Mesendoderm (in vitro differentiated cells): ENCODE measurements around the gene CD300A.

Experiments
- DNase-seq: peaks from one replicate; pipeline ENCODE4 v3.0.0; 2013
- H2AK5ac ChIP-seq: 2 replicates; pipeline ENCODE4 v1.6.1; 2013; ENCODE audit warnings: low read length, inconsistent platforms
- H2BK120ac ChIP-seq: 2 replicates; pipeline ENCODE4 v1.6.1; 2013; ENCODE audit warnings: low read depth, mild to moderate bottlenecking, low read length, moderate library complexity, mixed read lengths
- H2BK15ac ChIP-seq: replicated peaks from 2 replicates; pipeline ENCODE4 v1.6.1; 2013; ENCODE audit warnings: low read depth, mild to moderate bottlenecking, moderate library complexity
- H2BK5ac ChIP-seq: 2 replicates; pipeline ENCODE4 v1.6.1; 2013; ENCODE audit warnings: low read length, inconsistent platforms
- H3K18ac ChIP-seq: 2 replicates; pipeline ENCODE4 v1.6.1; 2013; ENCODE audit warnings: mild to moderate bottlenecking, low read length, mixed read lengths
- H3K23ac ChIP-seq: one replicate; pipeline ENCODE4 v1.6.1; 2013; ENCODE audit warnings: low read length
- H3K27ac ChIP-seq: 2 replicates; pipeline ENCODE4 v1.5.1; 2013; ENCODE audit warnings: low read depth, mild to moderate bottlenecking, inconsistent platforms, low read length, moderate library complexity
- H3K27me3 ChIP-seq: 2 replicates; pipeline ENCODE4 v1.6.1; 2013; ENCODE audit warnings: low read length, control low read depth, mild to moderate bottlenecking, inconsistent platforms; ENCODE audit not compliant: insufficient read depth, poor library complexity
- H3K36me3 ChIP-seq: 2 replicates; pipeline ENCODE4 v1.6.1; 2013; ENCODE audit warnings: low read length, inconsistent platforms; ENCODE audit not compliant: control insufficient read depth, insufficient read depth
- H3K4ac ChIP-seq: one replicate; pipeline ENCODE4 v1.6.1; 2013; ENCODE audit warnings: low read depth, mild to moderate bottlenecking, low read length, moderate library complexity
- H3K4me1 ChIP-seq: 2 replicates; pipeline ENCODE4 v1.6.1; 2013; ENCODE audit warnings: low read depth, low read length, inconsistent platforms; ENCODE audit not compliant: control insufficient read depth
- H3K4me2 ChIP-seq: 2 replicates; pipeline ENCODE4 v1.6.1; 2013; ENCODE audit warnings: low read length
- H3K4me3 ChIP-seq: 2 replicates; pipeline ENCODE4 v1.5.1; 2013; ENCODE audit warnings: mild to moderate bottlenecking, low read length
- H3K56ac ChIP-seq: one replicate; pipeline ENCODE4 v1.6.1; 2013; ENCODE audit warnings: low read length
- H3K79me1 ChIP-seq: 2 replicates; pipeline ENCODE4 v1.6.1; 2013; ENCODE audit warnings: low read length, inconsistent platforms
- H3K79me2 ChIP-seq: 2 replicates; pipeline ENCODE4 v1.6.1; 2013; ENCODE audit warnings: mild to moderate bottlenecking, low read length; ENCODE audit not compliant: control insufficient read depth, insufficient read depth
- H3K9ac ChIP-seq: 2 replicates; pipeline ENCODE4 v1.6.1; 2013; ENCODE audit warnings: low read length, inconsistent platforms
- H4K5ac ChIP-seq: one replicate; pipeline ENCODE4 v1.6.1; 2013; ENCODE audit warnings: low read length
- H4K8ac ChIP-seq: one replicate; pipeline ENCODE4 v1.6.1; 2013; ENCODE audit warnings: low read depth, mild to moderate bottlenecking, control low read depth, low read length, moderate library complexity
- WGBS: extraction: QIAGEN DNeasy Blood & Tissue Kit; methylation state at CpG from one replicate; pipeline ENCODE4 v1.1.7; 2013; ENCODE audit warnings: low lambda C conversion rate, missing lambda C conversion rate; ENCODE audit not compliant: insufficient coverage; ENCODE audit errors: extremely low coverage; 5-methylcytosine and 5-hydroxymethylcytosine counted together

CD300A gene

GRCh38 chr17:74430706-74431567 is 35.5 kb upstream of the CD300A start:
- Histone ChIP-seq H3K4me3 (peak overlapping the region; percentile 67), H3K9ac (peak overlapping the region; percentile 62), H2BK15ac (no peak overlapping the region), H2BK120ac (peak overlapping the region; percentile 19), H3K79me1 (no peaks in the 10 kb centered on the region), H3K4ac (no peak overlapping the region), H3K27me3 (no peaks in the 10 kb centered on the region), H4K8ac (no peak overlapping the region), H3K79me2 (no peaks in the 10 kb centered on the region), H3K4me1 (peaks cover 7% of the 10 kb centered on the region), H3K4me2 (peak overlapping the region; percentile 95), H3K56ac (peak overlapping the region; percentile 87), H3K36me3 (no peaks in the 10 kb centered on the region), H4K5ac (no peak overlapping the region), H3K23ac (no peak overlapping the region), H2AK5ac (no peak overlapping the region), H2BK5ac (no peak overlapping the region), H3K27ac (peak overlapping the region; percentile 80), H3K18ac (peak overlapping the region; percentile 43)
- no CpG with 5 or more reads among the region's 67 CpGs for WGBS
- peak; percentile 74 for DNase-seq

DNA sequence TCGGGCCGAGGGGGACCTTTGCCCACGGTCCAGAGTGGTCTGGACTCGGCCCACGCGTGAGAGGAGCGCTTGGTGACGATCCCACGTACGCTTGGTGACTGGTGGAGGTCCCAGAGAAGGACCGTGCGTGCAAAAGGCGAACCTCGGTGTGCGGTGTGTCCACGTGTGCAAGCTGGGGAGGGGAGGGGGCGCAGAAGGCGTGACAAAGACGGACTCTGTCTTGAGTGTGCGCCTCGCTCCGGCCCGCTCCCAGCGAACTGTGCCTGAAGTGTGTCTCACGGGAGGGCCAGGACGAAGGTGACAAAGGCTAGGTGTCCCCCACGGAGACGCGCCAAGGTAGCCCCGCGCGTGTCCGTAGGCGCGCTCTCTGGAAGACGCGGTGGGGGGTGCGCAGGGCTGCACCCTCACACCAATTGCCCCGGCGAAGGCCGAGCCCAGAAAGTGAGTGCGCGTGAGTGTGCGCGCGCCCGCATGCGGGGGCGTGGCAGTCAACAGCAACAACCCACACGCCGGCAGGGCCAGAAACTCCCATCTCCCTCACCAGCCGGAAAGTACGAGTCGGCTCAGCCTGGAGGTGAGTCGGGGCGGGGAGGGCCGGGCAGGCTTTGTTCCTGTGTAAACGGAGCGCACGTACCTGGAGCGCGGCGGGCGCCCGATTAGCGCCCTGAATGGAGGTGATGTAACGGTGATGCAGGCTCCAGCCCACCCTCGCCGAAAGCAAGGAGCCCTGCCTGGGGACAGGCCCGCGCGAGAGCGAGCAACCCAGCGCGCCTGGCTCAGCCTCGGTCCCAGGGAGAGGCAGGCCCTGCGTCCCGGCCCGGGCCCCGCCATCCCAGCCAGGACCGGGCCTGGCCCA is 34.6 kb upstream of the CD300A start, which contains the start of gene GPRC5C:
TSS of gene GPRC5C (plus strand) at position 521 of the 856 bp plus-strand sequence. CDS start 7,689 bp downstream, outside the sequence.
- Histone ChIP-seq H3K27ac (peak within 1 kb of the TSS; percentile 80), H3K79me2 (no peaks in the 10 kb centered on the region), H2BK15ac (no peak within 1 kb of the TSS), H3K4me3 (peak within 1 kb of the TSS; percentile 67), H3K36me3 (no peaks in the 10 kb centered on the region), H3K4ac (peak within 1 kb of the TSS; percentile 41), H3K79me1 (no peaks in the 10 kb centered on the region), H2BK5ac (no peak within 1 kb of the TSS), H3K4me2 (peak within 1 kb of the TSS; percentile 95), H2AK5ac (no peak within 1 kb of the TSS), H3K27me3 (no peaks in the 10 kb centered on the region), H3K4me1 (peaks cover 5% of the 10 kb centered on the region), H3K23ac (peak within 1 kb of the TSS; percentile 83), H4K5ac (no peak within 1 kb of the TSS), H3K9ac (peak within 1 kb of the TSS; percentile 72), H3K18ac (peak within 1 kb of the TSS; percentile 73), H3K56ac (peak within 1 kb of the TSS; percentile 87), H4K8ac (no peak within 1 kb of the TSS), H2BK120ac (peak within 1 kb of the TSS; percentile 19)
- no CpG with 5 or more reads among the region's 81 CpGs for WGBS
- DNase-seq: peak; percentile 90

DNA sequence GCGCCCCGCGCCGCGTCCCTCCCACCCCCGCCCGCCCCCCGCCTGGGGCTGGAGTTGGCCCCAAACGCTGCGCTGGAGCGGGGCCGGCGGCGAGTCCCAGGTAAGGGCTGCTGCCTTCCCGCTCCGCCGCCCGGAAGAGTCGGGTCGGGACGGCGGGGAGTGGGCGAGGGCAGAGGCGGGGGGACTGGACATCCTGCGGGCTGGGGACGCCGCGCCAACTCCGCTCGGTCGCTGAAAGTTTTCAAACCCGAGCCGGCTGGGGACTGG is 34.1 kb upstream of the CD300A start:
- Histone ChIP-seq H4K8ac (no peak overlapping the region), H2BK15ac (no peak overlapping the region), H3K79me1 (no peaks in the 10 kb centered on the region), H3K23ac (no peak overlapping the region), H3K4me1 (peaks cover 2% of the 10 kb centered on the region), H3K4me2 (no peak overlapping the region), H2BK5ac (no peak overlapping the region), H3K79me2 (no peaks in the 10 kb centered on the region), H3K27me3 (no peaks in the 10 kb centered on the region), H3K4ac (peak overlapping the region; percentile 41), H3K9ac (peak overlapping the region; percentile 72), H3K56ac (peak overlapping the region; percentile 32), H3K18ac (peak overlapping the region; percentile 73), H3K4me3 (no peak overlapping the region), H2AK5ac (no peak overlapping the region), H3K27ac (no peak overlapping the region), H2BK120ac (no peak overlapping the region), H3K36me3 (no peaks in the 10 kb centered on the region), H4K5ac (no peak overlapping the region)
- DNase-seq: peak; percentile 34
- no CpG with 5 or more reads among the region's 33 CpGs for WGBS

DNA sequence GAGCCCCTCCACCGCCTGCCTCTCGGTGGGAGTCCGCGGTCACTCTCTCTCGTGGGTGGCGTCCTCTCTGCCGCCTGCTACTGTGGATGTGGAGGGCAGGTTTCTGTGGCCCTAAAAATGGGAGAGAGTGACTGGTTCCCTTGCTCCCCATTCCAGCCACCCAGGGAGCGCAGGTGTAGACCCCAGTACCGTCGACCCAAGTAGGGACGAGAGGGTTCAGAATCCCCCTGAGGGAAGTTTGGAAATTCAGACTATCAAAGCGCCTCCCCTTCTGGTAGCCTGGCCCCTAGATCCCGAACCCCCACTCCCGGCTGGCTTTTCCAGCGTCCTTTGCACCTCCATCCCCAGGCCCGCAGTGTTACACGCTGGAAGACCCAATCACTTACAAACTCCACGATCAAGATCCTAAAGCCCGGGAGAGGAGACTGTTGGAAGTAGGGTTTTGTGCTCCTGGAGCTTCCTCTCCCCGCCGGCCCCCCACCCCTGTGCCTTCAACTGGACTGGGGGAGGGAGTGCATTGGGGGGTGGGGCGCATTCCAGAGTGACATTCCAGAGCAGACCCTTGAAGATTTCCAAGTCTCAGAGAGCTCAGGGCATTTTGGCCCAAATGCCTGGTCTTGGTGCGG is 33.6 kb upstream of the CD300A start:
- H3K23ac ChIP-seq: no peak overlapping the region
- H2AK5ac ChIP-seq: no peak overlapping the region
- peak overlapping the region; percentile 41 for H3K4ac ChIP-seq
- H3K9ac ChIP-seq: peak overlapping the region; percentile 72
- WGBS: no CpG with 5 or more reads among the region's 23 CpGs
- H2BK15ac ChIP-seq: no peak overlapping the region
- peaks cover 2% of the 10 kb centered on the region for H3K4me1 ChIP-seq
- H4K8ac ChIP-seq: no peak overlapping the region
- DNase-seq: peak; percentile 67
- H3K79me1 ChIP-seq: no peaks in the 10 kb centered on the region
- H2BK5ac ChIP-seq: no peak overlapping the region
- H4K5ac ChIP-seq: no peak overlapping the region
- H3K4me2 ChIP-seq: peak overlapping the region; percentile 86
- H3K56ac ChIP-seq: peak overlapping the region; percentile 79
- H3K27me3 ChIP-seq: no peaks in the 10 kb centered on the region
- H3K79me2 ChIP-seq: no peaks in the 10 kb centered on the region
- no peak overlapping the region for H2BK120ac ChIP-seq
- H3K36me3 ChIP-seq: no peaks in the 10 kb centered on the region
- no peak overlapping the region for H3K27ac ChIP-seq
- H3K18ac ChIP-seq: peak overlapping the region; percentile 73
- H3K4me3 ChIP-seq: peak overlapping the region; percentile 40

DNA sequence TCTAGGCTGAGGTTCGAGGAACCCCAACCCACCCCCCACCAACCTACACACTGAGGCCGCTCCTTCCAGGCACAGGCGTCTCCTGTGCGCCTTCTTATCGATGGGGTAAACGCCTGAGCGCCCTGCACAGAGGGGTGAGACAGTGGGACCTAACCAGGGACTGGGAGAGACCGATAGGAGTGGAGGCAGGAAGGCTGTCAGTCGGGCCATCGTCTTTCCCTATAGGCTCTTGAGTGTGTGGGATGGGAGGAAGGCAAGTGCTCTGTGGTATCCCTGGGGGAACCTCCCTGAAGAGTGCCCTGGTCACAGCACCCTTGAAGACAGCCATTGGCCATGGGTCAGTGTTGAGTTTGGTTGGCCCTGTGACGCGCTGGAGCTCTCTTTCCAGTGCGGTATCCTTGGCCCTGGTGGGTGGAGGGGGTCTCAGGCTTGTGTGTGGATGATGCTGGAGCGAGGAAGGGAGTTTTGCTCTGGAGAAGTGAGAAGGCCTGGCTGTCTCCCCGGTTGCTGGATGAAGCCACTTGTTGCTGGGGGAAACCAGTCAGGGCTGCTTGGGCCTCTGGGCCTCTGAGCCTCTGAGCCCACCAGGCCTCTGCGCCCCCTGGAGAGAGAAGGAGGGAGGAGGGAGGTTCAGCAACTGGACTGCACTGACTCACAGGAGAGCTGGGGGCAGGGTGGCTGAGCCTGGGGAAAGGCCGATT is 32.9 kb upstream of the CD300A start:
- Histone ChIP-seq H2AK5ac (no peak overlapping the region), H3K56ac (peak overlapping the region; percentile 27), H3K4me1 (peaks cover 2% of the 10 kb centered on the region), H3K23ac (no peak overlapping the region), H2BK15ac (no peak overlapping the region), H4K5ac (no peak overlapping the region), H3K79me1 (no peaks in the 10 kb centered on the region), H2BK5ac (no peak overlapping the region), H3K27ac (no peak overlapping the region), H3K27me3 (no peaks in the 10 kb centered on the region), H3K18ac (no peak overlapping the region), H4K8ac (no peak overlapping the region), H3K4ac (no peak overlapping the region), H2BK120ac (no peak overlapping the region), H3K79me2 (no peaks in the 10 kb centered on the region), H3K36me3 (no peaks in the 10 kb centered on the region), H3K4me3 (no peak overlapping the region), H3K4me2 (no peak overlapping the region), H3K9ac (no peak overlapping the region)
- WGBS: no CpG with 5 or more reads among the region's 17 CpGs
- peak; percentile 68 for DNase-seq
